PFSK-1 (cell line): Measurements from ENCODE around the gene HOTAIR.

Source experiments
- FOXP2 ChIP-seq: optimal IDR thresholded peaks from 2 replicates; pipeline ENCODE3; 2011; ENCODE audit warnings: borderline replicate concordance, control low read depth, inconsistent platforms; ENCODE audit not compliant: insufficient read depth; ENCODE audit errors: extremely low read length, extremely low read depth
- POLR2AphosphoS5 ChIP-seq: IDR thresholded peaks from 2 replicates; pipeline ENCODE4 v1.6.1; 2012; ENCODE audit warnings: low read depth, mild to moderate bottlenecking, control low read depth, low read length, moderate library complexity
- SIN3A ChIP-seq: IDR thresholded peaks from 2 replicates; pipeline ENCODE4 v1.6.1; 2012; ENCODE audit warnings: mild to moderate bottlenecking, low read length, moderate library complexity, borderline replicate concordance; ENCODE audit not compliant: insufficient read depth
- TAF1 ChIP-seq: IDR thresholded peaks from 2 replicates; pipeline ENCODE4 v1.6.1; 2012; ENCODE audit warnings: low read length, control low read depth, borderline replicate concordance; ENCODE audit not compliant: insufficient read depth
- TF ChIP-seq, protein P1 (sequence below), 2 experiments: IDR thresholded peaks; 2 replicates each; pipeline versions ENCODE4 v1.6.1 to v1.8.0; 2011 to 2012; ENCODE audit warnings: low read depth in 2 of 2, low read length in 2 of 2, control low read depth in 1 of 2, inconsistent platforms in 1 of 2, mild to moderate bottlenecking in 1 of 2, moderate library complexity in 1 of 2; ENCODE audit not compliant: insufficient read depth in 1 of 2

The HOTAIR gene

DNA sequence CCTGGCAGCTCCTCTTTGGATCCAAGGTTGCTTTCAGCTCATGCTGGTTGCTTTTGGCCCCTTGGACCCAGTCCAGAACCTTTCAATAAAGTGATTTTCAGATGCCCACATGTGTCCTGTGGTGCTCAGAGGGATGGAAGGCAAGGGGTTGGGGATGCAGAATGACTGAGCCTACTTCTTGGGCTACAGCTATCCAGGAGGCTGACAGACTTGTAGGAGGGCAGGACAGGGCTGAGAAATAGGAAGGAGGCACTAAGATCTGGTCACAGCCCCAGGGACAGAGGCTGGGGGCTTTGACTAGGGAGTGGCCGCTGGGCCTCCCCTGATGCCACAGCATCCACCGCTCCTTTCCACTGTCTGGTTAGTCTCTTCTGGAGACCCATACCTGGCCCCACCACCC, 3.1 kb downstream of the HOTAIR start:
- no peak for TF ChIP-seq FOXP2
- TF ChIP-seq TAF1, result no peak
- TF ChIP-seq, protein P1, sequence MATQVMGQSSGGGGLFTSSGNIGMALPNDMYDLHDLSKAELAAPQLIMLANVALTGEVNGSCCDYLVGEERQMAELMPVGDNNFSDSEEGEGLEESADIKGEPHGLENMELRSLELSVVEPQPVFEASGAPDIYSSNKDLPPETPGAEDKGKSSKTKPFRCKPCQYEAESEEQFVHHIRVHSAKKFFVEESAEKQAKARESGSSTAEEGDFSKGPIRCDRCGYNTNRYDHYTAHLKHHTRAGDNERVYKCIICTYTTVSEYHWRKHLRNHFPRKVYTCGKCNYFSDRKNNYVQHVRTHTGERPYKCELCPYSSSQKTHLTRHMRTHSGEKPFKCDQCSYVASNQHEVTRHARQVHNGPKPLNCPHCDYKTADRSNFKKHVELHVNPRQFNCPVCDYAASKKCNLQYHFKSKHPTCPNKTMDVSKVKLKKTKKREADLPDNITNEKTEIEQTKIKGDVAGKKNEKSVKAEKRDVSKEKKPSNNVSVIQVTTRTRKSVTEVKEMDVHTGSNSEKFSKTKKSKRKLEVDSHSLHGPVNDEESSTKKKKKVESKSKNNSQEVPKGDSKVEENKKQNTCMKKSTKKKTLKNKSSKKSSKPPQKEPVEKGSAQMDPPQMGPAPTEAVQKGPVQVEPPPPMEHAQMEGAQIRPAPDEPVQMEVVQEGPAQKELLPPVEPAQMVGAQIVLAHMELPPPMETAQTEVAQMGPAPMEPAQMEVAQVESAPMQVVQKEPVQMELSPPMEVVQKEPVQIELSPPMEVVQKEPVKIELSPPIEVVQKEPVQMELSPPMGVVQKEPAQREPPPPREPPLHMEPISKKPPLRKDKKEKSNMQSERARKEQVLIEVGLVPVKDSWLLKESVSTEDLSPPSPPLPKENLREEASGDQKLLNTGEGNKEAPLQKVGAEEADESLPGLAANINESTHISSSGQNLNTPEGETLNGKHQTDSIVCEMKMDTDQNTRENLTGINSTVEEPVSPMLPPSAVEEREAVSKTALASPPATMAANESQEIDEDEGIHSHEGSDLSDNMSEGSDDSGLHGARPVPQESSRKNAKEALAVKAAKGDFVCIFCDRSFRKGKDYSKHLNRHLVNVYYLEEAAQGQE (IDR thresholded peaks at IDR 0.05; ENCODE audit: insufficient read depth in 1 of 2, low read depth in 2 of 2, low read length in 2 of 2), result no peak
- no peak for TF ChIP-seq POLR2AphosphoS5
- TF ChIP-seq SIN3A, result no peak

DNA sequence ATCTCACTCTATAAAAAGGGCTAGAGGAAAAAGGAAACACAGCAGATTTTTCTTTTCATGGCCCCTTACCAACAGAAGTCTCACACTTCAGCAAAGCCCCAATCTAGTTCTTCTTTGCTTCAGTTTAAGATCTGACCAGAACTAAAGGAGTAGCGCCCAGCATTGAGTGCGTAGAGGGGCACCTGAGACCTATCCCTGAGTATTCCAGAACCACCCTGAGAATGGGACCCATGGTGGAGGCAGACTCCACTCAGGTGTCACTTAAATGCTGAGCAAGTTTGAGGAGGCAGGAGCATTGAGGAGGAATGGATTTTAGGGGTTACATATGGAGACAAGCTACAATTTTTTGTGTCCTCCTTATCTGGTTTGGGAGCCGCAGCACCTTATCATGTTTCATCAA, 3.6 kb downstream of the HOTAIR start:
- no peak for TF ChIP-seq FOXP2
- TF ChIP-seq TAF1, result no peak
- TF ChIP-seq, protein P1 (IDR thresholded peaks at IDR 0.05; ENCODE audit: insufficient read depth in 1 of 2, low read depth in 2 of 2, low read length in 2 of 2), result no peak
- no peak for TF ChIP-seq POLR2AphosphoS5
- TF ChIP-seq SIN3A, result no peak

DNA sequence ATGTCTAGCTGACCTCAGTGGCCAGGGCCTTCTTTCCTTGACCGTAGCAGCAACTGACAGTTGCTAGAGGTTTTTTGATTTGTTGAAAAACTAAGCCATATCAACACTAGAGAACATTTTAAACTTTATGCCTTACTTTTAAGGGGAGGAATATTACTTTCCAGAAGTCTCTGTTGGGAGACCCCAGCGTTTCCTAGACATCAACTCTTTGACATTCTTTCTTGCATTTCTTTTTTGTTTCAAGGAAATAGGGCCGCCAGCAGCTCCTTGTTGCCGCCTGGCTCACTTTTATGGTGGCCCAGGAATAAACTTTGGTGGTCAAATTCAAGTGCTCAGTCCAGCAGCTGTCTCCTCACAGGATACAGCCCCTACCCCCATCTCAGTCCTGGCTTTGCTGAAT, 4.3 kb downstream of the HOTAIR start:
- TF ChIP-seq SIN3A (no peak), POLR2AphosphoS5 (no peak), FOXP2 (no peak), TAF1 (no peak)
- TF ChIP-seq, protein P1 (IDR thresholded peaks at IDR 0.05; ENCODE audit: insufficient read depth in 1 of 2, low read depth in 2 of 2, low read length in 2 of 2), result no peak

DNA sequence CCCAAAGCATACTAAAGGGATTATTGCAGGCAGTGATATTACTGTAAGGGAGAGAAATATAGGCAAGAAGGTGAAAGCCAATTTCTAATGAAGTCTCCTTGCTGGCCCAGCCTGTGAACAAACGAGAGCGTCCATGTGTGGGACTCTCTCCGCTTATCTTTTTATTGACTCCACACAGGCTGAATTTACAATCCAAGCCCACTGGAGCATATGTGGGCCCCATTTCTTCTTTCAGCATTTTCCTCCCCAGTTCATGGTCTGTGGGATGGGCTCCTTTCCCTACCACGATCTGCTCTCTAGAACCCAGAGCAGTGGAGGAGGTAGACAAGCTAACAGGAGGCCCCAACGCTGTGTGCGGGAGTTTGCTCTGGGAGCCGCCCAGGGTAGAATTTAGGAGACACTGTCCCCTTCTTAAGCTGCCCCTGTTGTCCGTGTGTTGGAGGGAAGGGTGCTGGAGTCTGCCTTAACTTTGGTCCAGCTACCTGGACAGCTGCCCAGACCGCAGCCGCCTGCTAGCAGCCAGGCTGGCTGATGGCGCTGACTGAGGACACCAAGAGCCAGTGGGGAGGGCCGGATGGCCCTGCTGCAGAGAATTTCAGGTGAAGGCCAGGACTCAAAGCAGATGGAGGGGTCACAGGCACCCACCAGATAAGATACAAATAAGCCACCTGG, 5.0 kb downstream of the HOTAIR start:
- no peak for TF ChIP-seq SIN3A
- no peak for TF ChIP-seq TAF1
- TF ChIP-seq, protein P1 (IDR thresholded peaks at IDR 0.05; ENCODE audit: insufficient read depth in 1 of 2, low read depth in 2 of 2, low read length in 2 of 2), result no peak
- TF ChIP-seq POLR2AphosphoS5, result no peak
- no peak for TF ChIP-seq FOXP2
